Endothelial cell of hepatic sinusoid (primary cell): Measurements from ENCODE around the gene MYF6.
"Not testable (repeated sequence)": the region's sequence is repeated elsewhere in the genome, so short reads cannot be mapped to it uniquely, and the experiment has no call there.

ENCODE experiments used
- in situ Hi-C: cut with HindIII; loops from 2 replicates; pipeline ENCODE4 v1.10.0; 2017; ENCODE audit warnings: low sequenced_read_pairs

Gene MYF6

DNA sequence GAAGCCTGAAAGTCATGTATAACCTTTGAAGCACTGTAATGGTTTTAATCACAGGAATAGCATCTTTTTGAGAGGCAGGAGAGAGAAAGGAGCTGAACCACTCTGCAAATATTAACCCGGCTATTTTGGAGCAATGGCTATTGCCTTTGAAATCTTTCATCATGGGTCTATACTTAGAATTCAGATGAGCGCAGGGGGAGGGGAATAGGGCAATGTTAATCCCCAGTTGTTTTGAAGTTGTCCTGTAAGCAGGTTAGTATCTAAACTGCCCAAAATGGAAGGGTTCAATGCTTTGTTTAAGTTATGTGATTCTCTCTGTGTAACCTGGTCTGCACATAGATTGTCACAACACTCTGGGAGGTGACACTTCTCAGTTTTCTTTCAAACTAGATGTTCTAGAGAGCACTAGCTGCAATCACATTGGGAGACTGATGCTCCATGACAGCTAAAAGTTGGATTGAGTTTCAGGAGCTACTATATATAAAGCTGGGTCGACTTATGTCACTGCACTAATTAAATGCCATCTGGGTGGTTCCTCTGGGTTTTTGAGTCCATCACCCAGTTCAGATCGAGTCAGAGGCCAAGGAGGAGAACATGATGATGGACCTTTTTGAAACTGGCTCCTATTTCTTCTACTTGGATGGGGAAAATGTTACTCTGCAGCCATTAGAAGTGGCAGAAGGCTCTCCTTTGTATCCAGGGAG, at the start of gene MYF6:
MYF6 (plus strand) TSS at position 509 of the 704 bp plus-strand sequence; CDS start at position 595, 86 bp downstream.
- in situ Hi-C loops, result no loop called here

- in situ Hi-C loops, result no loop called here
Measured at GRCh38 chr12:80659512-80660063, 47.8 kb upstream of the MYF6 start.

GRCh38 chr12:80662586-80662985, 44.8 kb upstream of the MYF6 start:
- in situ Hi-C loops, result no loop called here

DNA sequence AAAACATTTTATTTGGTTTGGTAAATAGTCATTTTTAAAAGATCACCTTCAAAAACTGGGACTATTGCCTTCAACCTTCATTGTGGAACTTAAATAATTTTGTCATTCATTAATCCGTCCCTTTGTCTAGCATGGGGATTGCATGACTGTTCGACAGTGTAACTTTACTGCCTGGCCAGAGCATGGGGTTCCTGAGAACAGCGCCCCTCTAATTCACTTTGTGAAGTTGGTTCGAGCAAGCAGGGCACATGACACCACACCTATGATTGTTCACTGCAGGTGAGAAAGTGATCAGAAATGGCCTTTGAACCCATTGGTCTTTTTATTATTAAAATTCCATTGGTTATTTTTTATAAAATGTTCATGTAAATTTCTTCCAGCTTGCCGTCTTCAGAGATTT, 37.2 kb upstream of the MYF6 start:
- in situ Hi-C loops, result no loop called here

DNA sequence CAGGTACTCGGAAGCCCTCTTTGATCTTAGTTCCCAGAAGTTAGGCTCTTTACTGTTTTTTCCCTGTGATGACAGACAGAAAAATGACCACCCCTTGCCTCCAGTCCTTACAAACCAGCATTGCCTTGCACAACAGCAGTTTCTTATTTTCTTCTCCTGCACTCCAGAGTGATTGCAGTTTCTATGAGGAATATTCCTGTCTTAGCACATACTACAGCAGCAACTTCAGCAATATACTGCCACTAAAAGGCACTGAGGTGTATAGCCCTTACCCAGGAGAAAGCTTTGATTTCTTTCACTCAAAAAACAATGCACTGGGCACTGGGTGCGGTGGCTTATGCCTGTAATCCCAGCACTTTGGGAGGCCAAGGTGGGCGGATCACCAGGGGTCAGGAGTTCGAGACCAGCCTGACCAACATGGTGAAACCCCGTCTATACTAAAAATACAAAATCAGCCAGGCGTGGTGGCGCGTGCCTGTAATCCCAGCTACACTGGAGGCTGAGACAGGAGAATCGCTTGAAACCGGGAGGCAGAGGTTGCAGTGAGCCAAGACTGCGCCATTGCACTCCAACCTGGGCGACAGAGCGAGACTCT, 31.3 kb upstream of the MYF6 start:
- in situ Hi-C loops, result not testable (repeated sequence)

DNA sequence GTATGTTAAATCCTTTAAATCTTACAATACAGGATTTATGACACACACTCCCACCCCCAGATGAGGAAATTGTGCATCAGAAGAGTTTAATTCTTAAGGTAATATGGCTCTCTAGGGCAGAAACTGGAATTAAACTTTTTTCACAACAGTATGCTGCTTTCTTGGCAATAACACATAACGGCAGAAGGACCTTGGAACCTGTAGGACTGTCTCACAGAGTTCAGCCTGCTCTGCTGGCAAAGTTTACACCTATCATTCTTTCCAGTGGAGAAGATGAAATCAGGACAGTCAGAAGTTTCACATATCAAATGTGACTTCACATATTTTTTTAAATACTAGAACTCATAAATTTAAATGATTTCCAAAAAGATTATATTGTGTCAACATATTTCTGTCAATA, 30.6 kb upstream of the MYF6 start:
- in situ Hi-C loops, result no loop called here

- in situ Hi-C loops, result no loop called here
Measured at GRCh38 chr12:80677994-80678393, 29.4 kb upstream of the MYF6 start.

GRCh38 chr12:80679346-80680131, 27.9 kb upstream of the MYF6 start:
- in situ Hi-C loops, result no loop called here

DNA sequence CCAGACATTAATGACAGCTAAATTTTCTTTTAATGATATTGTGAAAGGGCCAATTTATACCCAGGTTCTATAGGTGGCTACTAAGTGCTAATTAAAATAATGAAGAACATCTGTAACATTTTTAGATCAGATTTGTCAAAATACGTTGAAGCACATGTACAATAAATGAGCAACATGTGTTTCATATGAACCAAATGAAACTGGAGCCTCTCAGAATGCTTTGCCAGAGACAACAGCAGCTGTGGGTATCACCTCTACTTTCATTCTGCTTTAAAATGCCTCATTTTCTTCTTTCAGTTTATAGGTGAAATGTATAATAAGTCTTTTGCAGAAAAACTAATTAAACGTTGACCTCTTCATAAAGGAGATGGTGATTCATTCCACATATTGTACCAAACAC, 26.1 kb upstream of the MYF6 start:
- in situ Hi-C loops, result no loop called here

- in situ Hi-C loops, result no loop called here
Measured at GRCh38 chr12:80681786-80682185, 25.6 kb upstream of the MYF6 start.

- in situ Hi-C loops, result no loop called here
Measured at GRCh38 chr12:80684077-80684495, 23.3 kb upstream of the MYF6 start.

DNA sequence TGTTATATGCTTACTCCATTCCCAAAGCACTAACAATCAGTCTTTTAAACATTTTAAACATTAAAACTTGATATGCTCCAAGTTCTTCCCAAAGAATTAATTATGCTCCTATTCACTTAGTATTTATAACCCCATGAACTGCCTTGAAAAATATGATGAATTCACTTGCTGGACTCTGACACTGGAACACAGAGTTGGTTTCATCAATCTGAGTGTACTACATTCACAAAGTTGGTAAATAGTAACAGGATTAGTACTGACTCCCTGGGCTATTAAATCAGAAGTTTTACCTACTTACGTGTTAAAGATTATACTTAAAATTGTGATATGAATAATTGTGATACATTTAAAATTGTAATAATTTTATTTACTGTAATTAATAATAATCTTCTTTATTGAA, 17.3 kb upstream of the MYF6 start:
- in situ Hi-C loops, result no loop called here

GRCh38 chr12:80690513-80690912, 16.9 kb upstream of the MYF6 start:
- in situ Hi-C loops, result no loop called here

DNA sequence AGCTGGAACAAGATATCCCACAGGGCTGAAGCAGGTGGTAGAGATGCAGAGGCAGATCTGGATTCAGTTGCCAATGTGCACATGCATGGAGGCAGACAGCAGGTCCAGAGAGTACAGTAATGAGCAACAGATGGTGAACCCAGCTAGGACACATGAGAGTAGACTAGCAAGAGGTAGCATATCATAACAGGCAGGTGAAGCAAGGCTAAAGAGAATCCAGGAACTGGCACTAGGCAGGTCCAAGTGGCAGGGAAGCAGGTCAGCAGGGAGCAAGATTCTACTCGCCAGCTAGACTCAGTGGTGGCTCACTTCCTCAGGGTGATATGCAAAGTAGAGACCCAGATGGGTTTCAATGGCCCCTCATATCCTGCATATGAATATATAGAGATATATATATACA, 15.3 kb upstream of the MYF6 start:
- in situ Hi-C loops, result no loop called here

DNA sequence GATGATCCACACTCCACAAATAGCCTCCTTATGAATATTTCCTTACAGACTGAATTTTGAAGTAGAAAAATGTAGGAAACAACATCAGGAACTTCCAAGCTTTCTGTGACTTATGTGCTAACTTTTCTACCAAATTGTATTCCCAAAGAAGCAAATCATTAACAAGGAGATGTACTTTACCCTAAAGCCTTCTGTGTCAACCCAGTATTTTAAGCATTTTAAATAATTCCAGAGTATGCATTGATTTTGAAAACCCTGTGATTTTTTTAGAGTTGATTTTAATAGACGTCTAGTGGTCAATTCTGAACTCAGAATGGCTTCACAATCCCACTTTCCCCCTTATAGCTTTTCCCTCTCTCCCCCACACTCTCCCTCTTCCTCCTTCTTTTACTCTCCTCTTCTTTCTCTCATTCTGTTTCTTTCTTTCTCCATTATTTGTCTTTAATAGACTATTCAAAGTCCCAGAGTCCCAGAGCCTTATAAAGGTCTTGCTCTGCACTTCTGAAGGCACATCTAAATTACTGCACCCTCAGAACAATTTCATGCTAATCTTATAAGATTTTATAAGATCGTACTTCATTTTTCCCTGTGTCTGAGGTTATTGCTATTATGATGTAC, 10.1 kb upstream of the MYF6 start:
- in situ Hi-C loops, result no loop called here

DNA sequence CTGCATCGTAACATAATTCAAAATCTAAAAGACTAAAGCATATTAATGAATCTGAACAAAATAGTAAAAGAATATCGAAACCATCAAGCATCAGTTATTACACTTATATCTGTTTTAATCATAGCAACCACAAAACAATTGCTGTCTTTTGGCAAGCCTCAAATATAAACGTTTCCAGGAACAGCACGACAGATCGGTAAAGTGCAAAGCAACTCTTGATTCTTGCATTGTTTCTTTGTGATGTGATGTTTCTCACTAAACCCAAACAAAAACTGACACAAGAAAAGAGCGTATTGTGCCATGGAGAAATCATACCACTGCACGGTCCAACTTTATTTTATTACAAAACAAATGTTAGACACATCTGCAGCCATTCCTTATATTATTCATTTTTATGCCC, 9.2 kb upstream of the MYF6 start:
- in situ Hi-C loops, result no loop called here

- in situ Hi-C loops, result no loop called here
Measured at GRCh38 chr12:80698847-80699542, 8.4 kb upstream of the MYF6 start.

DNA sequence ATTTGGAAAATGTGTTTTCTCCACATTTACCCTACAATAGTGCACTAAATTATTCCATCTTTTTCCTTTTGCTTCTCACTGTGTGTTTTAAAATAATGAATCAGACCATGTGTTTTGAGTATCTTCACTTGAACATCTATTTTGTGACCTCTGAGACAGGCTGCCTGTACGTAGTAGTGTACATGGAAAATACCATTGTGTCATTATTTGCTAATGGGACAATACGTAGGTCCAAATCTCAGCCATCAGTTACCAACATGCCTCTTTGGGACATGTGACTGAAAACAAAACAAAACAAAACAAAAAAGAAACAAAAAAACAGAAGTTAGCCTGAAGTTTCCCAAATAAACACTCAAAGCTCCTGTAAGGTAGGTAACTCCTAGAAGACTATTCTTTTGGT, 7.1 kb upstream of the MYF6 start:
- in situ Hi-C loops, result no loop called here

GRCh38 chr12:80701388-80701787, 6.0 kb upstream of the MYF6 start:
- in situ Hi-C loops, result no loop called here

DNA sequence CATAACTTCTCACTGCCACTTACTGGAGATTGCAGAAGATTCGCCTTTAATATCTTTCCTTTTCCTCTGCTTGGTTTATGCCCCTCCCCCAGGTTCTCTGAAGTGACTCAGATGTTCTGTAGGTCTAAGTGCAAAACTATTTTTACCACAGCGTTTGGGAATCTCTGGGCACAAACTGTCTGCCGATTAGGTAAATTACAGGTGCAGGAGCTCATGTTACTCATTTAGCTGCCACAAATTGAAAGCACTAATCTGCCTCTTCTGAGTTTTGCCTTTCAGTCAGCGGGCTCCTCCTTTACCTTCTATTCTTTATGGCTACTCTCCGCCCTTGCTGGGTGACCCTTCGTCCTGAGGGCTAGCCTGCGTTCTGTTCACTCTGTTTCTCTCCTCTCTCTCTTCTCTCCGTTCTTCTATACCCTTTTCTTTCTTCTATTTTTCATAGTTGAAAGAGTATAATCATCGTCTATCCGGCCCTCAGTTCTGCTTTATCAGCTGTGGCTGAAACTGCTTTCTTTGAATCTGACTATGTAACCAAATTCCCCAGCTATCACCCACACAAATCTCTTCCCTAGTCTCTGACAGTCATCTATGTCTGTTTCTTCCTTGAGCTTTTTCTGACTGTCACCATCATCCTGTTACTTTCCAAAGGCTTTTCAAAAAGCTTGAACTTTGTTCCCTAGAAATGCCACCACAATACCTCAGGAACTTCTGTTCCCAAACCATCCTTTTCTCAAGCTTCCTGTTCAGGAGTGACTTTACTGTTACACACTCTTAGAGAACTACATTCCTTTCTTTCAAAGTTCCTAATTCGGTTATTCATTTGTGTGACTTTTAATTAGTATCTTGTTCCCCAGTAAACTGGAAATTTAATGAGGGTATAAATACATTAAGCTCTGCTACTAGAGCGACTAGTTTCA, 4.3 kb upstream of the MYF6 start:
- in situ Hi-C loops, result no loop called here
